SKM-1 (cell line): ENCODE results near the gene ATF7IP.
A peak's percentile ranks its signal among the peaks of the same experiment; 100 is the strongest.
"Not testable (repeated sequence)": the region's sequence is repeated elsewhere in the genome, so short reads cannot be mapped to it uniquely, and the experiment has no call there.

Experiments
- DNase-seq: peaks from one replicate; lab custom pipeline; 2025; ENCODE audit not compliant: unreplicated experiment; lab: John Stamatoyannopoulos, UW

Gene ATF7IP

GRCh38 chr12:14373217-14373616, 7.7 kb downstream of the ATF7IP start:
- DNase-seq = no peak

DNA sequence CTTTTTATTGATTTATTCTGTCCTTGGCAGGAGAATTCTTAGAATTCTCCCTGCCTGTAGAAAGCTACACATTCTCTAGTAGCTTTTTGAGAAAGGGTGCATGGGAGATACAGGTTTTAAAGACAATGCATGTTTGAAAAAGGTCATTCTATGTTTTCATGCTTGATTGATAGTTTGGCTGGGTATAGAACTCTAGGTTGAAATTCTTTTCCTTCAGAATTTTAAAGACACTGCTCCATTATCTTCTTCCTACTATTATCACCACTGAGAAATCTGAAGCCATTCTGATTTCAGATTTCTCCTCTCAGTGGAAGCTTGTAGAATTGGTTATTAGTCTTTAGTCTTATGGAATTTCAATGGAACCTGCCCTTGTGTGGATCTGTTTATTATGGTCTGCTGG, 14.0 kb downstream of the ATF7IP start:
- DNase-seq = no peak

DNA sequence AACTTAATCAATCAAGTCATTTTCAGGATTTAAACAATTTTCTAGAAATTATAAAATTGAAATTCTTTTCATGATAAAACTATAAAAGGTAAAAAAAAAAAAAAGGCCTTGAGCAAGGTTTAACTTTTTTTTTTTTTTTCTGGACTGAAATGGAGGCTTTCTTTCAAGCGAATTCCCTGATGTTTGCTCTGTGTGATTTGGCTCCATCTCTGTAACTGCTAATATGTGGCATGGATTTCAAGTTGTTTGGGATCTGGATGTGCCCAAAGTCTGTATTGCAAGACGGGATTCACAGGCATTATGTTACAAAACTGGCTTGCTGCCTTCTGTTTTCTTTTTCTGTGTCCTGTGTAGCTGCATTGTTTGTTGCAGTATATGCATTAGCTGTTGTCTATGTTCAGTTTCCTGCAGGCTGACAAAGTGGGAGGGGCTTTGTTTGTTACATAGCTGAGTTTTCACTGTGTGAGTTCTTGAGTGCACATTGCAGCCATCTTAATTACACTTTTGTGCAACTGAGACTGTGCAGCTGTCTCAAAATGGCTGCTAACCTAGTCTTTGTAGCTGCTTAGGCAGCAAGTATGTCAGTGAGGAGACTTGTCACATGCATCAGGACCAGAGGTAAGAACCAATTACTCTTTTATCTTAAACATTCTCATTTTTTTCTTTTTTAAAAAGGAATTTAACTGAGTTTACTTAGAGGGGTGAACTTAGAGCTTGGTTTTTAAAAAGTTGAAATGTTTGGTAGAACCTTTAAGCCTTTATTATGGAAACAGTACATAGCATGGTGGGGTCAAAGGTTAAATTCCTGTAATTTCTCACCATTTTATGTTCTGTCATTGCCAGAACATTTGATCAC, 19.5 kb downstream of the ATF7IP start:
- no peak for DNase-seq

DNA sequence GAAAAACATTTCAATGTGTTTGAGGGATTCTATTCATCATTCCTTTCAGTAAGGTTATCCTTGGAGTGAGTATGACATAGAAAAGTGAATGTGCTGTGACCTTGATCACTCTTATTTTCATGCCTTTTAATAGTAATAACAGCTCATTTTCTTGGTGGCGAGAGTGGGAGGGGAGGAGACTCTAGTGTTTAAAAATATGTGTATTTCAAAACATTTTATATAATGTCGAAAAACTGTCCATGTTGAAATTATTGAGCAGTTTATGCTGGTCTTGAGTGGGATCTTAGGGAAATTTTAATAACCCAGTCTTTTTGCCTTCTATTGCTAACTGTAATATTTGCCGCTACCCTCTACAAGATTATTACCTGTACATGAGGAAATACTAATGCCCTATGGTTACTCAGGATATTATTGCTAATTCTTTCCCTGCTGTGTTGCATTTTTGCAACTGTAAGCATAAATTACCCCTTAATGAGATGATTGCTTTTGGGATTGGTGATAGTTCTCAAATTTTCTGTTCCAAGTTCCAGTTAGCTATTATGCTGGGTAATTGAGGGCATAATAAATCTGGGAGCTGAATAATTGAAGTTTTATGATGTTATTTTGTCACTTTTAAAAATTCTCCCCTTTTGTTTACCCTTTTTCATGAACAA, 21.9 kb downstream of the ATF7IP start:
- DNase-seq = no peak

- DNase-seq = no peak
Measured at GRCh38 chr12:14390449-14390848, 25.0 kb downstream of the ATF7IP start.

GRCh38 chr12:14390870-14391530, 25.5 kb downstream of the ATF7IP start:
- no peak for DNase-seq

DNA sequence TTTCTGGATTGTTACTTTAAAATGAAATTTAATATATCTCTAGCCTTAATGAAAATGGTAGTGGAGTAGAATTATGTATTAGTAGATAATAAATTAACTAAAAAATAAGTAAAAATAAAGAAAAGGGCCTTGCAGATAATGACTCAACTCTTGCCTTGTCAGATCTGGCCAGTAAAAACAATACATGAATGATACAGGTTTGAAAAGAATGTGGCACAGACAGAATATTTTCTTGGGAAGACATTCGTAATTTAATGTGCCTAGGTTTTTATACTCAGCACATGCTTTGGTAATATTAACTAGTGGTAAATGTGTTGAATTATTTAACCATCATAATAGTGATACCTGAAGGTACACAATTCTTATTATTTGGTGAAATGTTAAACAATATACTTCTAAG, 28.3 kb downstream of the ATF7IP start:
- no peak for DNase-seq

- peak; percentile 2 for DNase-seq
Measured at GRCh38 chr12:14394317-14395073, 29.0 kb downstream of the ATF7IP start.

DNA sequence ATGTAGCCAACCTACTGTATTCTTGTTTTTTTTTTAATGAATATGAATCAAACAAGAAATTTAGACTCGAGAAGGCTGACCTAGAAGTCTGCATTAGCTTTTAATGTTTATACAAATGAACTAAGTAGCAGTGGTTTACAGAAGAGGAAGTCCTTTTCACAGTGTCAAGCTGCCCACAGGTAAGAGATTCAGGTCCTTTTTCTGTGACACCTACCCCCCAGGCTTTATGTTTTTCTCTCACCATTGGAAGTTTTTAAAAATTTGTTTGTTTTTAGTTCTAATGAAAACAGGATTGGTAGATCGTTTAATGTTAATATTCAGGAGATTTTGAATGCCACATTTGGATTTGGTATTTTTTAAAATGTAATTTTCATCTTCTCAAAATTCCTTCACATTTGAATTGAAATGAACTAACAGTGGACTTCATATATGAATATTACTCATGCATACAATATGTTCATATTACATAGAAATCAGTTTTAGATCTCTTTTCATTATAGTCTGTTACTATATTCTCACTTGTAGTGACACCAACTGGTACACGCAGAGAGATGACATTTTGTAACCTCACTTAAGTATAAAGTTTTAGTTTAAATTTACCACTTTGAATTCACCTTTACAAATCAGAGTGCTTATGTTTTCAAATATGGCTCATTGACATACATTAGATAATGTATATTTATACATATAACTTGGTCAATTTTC, 29.7 kb downstream of the ATF7IP start:
- no peak for DNase-seq

GRCh38 chr12:14396071-14396470, 30.6 kb downstream of the ATF7IP start:
- DNase-seq = no peak

DNA sequence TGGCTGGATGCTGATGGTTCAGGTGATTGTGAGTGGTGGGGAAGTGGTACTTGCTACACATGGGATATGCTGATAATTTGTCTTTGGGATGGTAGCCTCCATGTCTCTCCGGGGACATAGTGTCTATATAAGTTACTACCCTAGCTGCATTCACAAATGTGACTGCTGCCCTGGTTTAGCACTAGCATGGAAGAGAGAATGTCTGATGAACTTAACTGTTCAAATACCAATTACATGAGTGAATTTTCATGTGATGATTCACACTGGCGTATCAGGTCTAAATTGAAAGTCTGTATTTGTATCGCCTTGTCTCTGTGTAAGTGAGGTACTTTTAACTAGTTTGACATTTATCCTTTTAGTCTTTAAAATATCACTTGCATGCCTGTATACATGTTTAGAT, 34.4 kb downstream of the ATF7IP start:
- DNase-seq = no peak

DNA sequence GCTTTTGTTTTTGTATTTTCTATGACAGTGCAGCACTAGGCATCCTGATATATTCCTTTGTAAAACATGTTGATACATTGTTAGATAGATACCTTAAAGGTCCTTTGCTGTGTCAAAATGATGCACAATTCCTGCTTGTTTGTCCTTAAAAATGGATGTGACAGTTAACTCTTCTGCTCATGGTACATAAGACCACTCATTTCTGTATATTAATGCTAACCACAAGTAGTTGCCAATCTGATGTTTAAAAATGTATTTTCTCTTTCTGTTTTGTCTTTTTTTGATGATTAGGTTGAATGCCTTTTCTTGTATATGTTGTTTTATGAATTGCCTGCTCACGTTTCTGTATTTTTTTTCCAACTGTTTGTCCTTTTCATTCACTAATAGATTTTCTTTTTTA, 35.1 kb downstream of the ATF7IP start:
- DNase-seq = no peak

DNA sequence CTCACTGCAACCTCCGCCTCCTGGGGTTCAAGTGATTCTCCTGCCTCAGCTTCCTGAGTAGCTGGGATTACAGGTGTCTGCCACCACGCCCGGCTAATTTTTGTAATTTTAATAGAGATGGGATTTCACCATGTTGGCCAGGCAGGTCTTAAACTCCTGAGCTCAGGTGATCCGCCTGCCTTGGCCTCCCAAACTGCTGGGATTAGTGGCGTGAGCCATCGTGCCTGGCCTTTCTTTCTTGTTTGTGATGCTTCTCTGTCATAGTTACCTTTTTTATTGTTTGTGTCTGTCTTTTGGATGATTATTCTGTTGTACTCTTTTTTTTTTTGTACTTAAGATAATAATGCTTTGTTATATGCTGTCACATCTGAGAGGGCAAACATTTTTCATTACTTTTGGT, 35.8 kb downstream of the ATF7IP start:
- not testable (repeated sequence) for DNase-seq

GRCh38 chr12:14402697-14403096, 37.2 kb downstream of the ATF7IP start:
- DNase-seq = no peak

DNA sequence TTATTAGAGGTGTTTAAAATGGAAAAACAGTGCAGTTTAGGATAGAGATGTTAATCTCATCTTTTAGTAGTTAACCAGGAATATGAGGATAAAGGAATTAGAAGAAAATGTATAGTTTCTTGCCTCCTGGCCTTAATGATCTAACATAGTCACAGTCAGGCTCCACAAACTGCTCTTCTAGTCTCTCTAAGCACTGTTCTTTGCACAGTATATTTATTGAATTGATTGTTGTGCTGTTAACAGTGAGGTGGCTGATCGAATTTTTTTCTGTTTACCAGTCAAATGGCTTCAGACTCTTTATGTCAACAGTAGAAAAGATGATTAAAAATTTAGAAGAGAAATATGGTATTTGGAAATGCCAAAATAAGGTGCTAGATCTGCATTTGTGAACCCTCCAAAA, 37.8 kb downstream of the ATF7IP start:
- no peak for DNase-seq

DNA sequence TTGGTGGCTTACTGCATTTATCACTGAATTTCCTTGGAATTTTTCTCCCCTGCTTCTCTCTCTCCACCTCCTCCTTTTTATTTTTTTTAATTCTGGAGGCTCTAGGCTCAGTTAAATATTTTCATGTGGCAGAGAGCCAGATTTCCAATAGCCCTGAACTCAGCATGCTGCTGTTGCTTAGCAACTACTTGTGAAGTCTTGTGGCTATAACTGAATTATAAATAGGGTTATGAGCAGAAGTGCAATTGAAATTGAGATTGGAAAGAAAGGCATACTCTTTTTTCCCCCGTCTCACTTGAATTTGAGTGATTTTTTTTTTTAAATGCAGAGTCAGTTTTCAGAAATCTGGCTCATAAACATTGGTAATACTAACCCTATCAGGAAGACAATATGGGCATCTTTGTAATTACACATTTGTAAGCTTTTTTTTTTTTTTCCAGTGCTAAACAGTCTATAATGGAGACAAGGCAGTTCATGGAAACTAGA, 38.3 kb downstream of the ATF7IP start:
- no peak for DNase-seq

DNA sequence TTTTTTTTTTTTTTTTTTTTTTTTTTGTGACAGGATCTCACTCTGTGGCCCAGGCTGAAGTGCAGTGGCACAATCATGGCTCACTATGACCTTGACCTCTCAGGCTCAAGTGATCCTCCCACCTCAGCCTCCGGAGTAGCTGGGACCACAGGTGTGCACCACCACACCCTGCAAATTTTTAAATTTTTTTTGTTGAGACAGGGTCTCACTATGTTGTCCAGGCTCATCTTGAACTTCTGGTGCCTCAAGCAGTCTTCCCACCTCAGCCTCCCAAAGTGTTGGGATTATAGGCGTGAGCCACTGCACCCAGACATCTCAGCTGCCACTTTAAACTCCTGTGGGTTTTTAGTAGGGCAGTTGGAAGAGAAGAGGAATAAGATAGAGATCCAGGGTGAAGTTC, 39.9 kb downstream of the ATF7IP start:
- DNase-seq = not testable (repeated sequence)

GRCh38 chr12:14408208-14408607, 42.7 kb downstream of the ATF7IP start:
- DNase-seq = no peak

- no peak for DNase-seq
Measured at GRCh38 chr12:14410177-14410576, 44.7 kb downstream of the ATF7IP start.

DNA sequence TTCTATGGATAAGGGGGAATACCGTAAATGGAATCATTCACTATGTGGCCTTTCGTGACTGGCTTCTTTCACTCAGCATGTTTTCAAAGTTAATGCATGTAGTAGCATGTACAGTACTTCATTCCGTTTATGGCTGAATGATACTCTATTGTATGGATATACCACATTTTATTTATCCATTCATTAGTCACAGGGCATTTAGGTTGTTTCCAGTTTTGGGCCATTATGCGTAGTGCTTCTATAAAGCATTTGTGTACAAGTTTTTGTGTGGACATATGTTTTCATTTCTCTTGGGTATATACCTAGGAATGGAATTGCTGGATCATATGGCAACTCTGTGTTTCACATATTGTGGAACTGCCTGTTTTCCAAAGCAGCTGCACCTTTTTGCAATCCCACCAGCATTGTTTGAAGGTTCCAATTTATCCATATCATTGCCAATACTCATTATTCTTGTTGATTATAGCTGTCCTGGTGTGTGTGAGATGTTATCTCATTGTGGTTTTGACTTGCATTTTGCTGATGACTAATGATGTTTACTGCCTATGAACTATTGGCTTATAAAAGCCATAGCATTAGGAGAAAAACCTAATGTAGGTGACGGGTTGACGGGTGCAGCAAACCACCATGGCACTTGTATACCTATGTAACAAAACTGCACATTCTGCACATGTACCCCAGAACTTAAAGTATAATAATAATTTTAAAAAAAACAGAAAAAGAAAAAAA, 45.5 kb downstream of the ATF7IP start:
- no peak for DNase-seq
